ENCODE measurements around the gene AKAP13. TPM values are rescaled to one million over a fixed set of nuclear protein-coding genes. Genes with fewer than 3 reads are reported as not detected.

Gene AKAP13
- total RNA-seq, 2 donors from 2014 or later: 87.3 to 106 TPM

- DNase-seq: no peak
- H3K36me3 ChIP-seq: no peaks in the 10 kb centered on the region
- H3K27me3 ChIP-seq: no peaks in the 10 kb centered on the region
- no peak overlapping the region for H3K9ac ChIP-seq (ENCODE audit: low read depth in 2 of 2, low read length in 2 of 2)
- intact Hi-C loops (cut with DNase I): no loop called here
- H3K4me1 ChIP-seq: no peaks in the 10 kb centered on the region
- no peak for TF ChIP-seq CTCF (IDR thresholded peaks at IDR 0.05)
- H3K9me3 ChIP-seq: no peaks in the 10 kb centered on the region
- H3K27ac ChIP-seq: no peak overlapping the region
- no peak overlapping the region for H3K4me3 ChIP-seq
Observed at GRCh38 chr15:85603703-85604102, 223.3 kb downstream of the AKAP13 start.

- Histone ChIP-seq H3K9ac (ENCODE audit: low read depth in 2 of 2, low read length in 2 of 2) (no peak overlapping the region), H3K36me3 (no peaks in the 10 kb centered on the region), H3K27me3 (no peaks in the 10 kb centered on the region), H3K27ac (no peak overlapping the region), H3K4me1 (no peaks in the 10 kb centered on the region), H3K9me3 (no peaks in the 10 kb centered on the region), H3K4me3 (no peak overlapping the region)
- DNase-seq: no peak
- no peak for TF ChIP-seq CTCF (IDR thresholded peaks at IDR 0.05)
- intact Hi-C loops (cut with DNase I): no loop called here
Observed at GRCh38 chr15:85604194-85604593, 223.8 kb downstream of the AKAP13 start.

GRCh38 chr15:85606738-85607137 lies 226.3 kb downstream of the AKAP13 start:
- DNase-seq: no peak
- H3K9me3 ChIP-seq: no peaks in the 10 kb centered on the region
- no peak for TF ChIP-seq CTCF (IDR thresholded peaks at IDR 0.05)
- H3K36me3 ChIP-seq: no peaks in the 10 kb centered on the region
- no peaks in the 10 kb centered on the region for H3K27me3 ChIP-seq
- intact Hi-C loops (cut with DNase I): no loop called here
- H3K4me3 ChIP-seq: no peak overlapping the region
- no peak overlapping the region for H3K9ac ChIP-seq (ENCODE audit: low read depth in 2 of 2, low read length in 2 of 2)
- no peak overlapping the region for H3K27ac ChIP-seq
- H3K4me1 ChIP-seq: no peaks in the 10 kb centered on the region

GRCh38 chr15:85607141-85607806 lies 226.9 kb downstream of the AKAP13 start:
- Histone ChIP-seq H3K36me3 (no peaks in the 10 kb centered on the region), H3K9ac (ENCODE audit: low read depth in 2 of 2, low read length in 2 of 2) (no peak overlapping the region), H3K9me3 (no peaks in the 10 kb centered on the region), H3K27ac (no peak overlapping the region), H3K4me3 (no peak overlapping the region), H3K27me3 (no peaks in the 10 kb centered on the region), H3K4me1 (no peaks in the 10 kb centered on the region)
- intact Hi-C loops (cut with DNase I): no loop called here
- DNase-seq: no peak
- no peak for TF ChIP-seq CTCF (IDR thresholded peaks at IDR 0.05)

- no peaks in the 10 kb centered on the region for H3K9me3 ChIP-seq
- no peak for DNase-seq
- no peak overlapping the region for H3K4me3 ChIP-seq
- no peaks in the 10 kb centered on the region for H3K36me3 ChIP-seq
- intact Hi-C loops (cut with DNase I): no loop called here
- no peak overlapping the region for H3K9ac ChIP-seq (ENCODE audit: low read depth in 2 of 2, low read length in 2 of 2)
- no peaks in the 10 kb centered on the region for H3K27me3 ChIP-seq
- TF ChIP-seq CTCF (IDR thresholded peaks at IDR 0.05): no peak
- no peaks in the 10 kb centered on the region for H3K4me1 ChIP-seq
- H3K27ac ChIP-seq: no peak overlapping the region
Observed at GRCh38 chr15:85607842-85608241, 227.4 kb downstream of the AKAP13 start.
